Measurements from ENCODE around the gene DLGAP1.
A peak's percentile ranks its signal among the peaks of the same experiment; 100 is the strongest.
"Not testable (repeated sequence)": the region's sequence is repeated elsewhere in the genome, so short reads cannot be mapped to it uniquely, and the experiment has no call there.

The DLGAP1 gene

GRCh38 chr18:4074647-4075046, 380.5 kb downstream of the DLGAP1 start:
- no peak for DNase-seq (ENCODE audit: low spot score)

- DNase-seq (ENCODE audit: low spot score) = no peak
Measured at GRCh38 chr18:4069183-4069582, 385.9 kb downstream of the DLGAP1 start.

- peak; percentile 67 for DNase-seq (ENCODE audit: low spot score)
Measured at GRCh38 chr18:4068552-4069158, 386.5 kb downstream of the DLGAP1 start.

- no peak for DNase-seq (ENCODE audit: low spot score)
Measured at GRCh38 chr18:4063545-4063944, 391.6 kb downstream of the DLGAP1 start.

- DNase-seq (ENCODE audit: low spot score) = no peak
Measured at GRCh38 chr18:4060427-4061281, 394.5 kb downstream of the DLGAP1 start.

- DNase-seq (ENCODE audit: low spot score) = no peak
Measured at GRCh38 chr18:4058179-4058578, 396.9 kb downstream of the DLGAP1 start.

- no peak for DNase-seq (ENCODE audit: low spot score)
Measured at GRCh38 chr18:4040391-4041092, 414.6 kb downstream of the DLGAP1 start.

GRCh38 chr18:4035521-4035920, 419.6 kb downstream of the DLGAP1 start:
- DNase-seq (ENCODE audit: low spot score) = peak; percentile 14

- DNase-seq (ENCODE audit: low spot score) = not testable (repeated sequence)
Measured at GRCh38 chr18:4034815-4035214, 420.3 kb downstream of the DLGAP1 start.

- DNase-seq (ENCODE audit: low spot score) = no peak
Measured at GRCh38 chr18:4026542-4026941, 428.6 kb downstream of the DLGAP1 start.

GRCh38 chr18:4024702-4025101, 430.4 kb downstream of the DLGAP1 start:
- no peak for DNase-seq (ENCODE audit: low spot score)

- not testable (repeated sequence) for DNase-seq (ENCODE audit: low spot score)
Measured at GRCh38 chr18:4022749-4023148, 432.4 kb downstream of the DLGAP1 start.

GRCh38 chr18:4020026-4020425, 435.1 kb downstream of the DLGAP1 start:
- no peak for DNase-seq (ENCODE audit: low spot score)

GRCh38 chr18:4017480-4017879, 437.6 kb downstream of the DLGAP1 start:
- peak; percentile 58 for DNase-seq (ENCODE audit: low spot score)

- no peak for DNase-seq (ENCODE audit: low spot score)
Measured at GRCh38 chr18:4016391-4017049, 438.6 kb downstream of the DLGAP1 start.

GRCh38 chr18:4007846-4008245, 447.3 kb downstream of the DLGAP1 start:
- no peak for DNase-seq (ENCODE audit: low spot score)

GRCh38 chr18:4004183-4004829, 450.8 kb downstream of the DLGAP1 start:
- no peak for DNase-seq (ENCODE audit: low spot score)

- peak; percentile 17 for DNase-seq (ENCODE audit: low spot score)
Measured at GRCh38 chr18:3998698-3999333, 456.3 kb downstream of the DLGAP1 start.

- DNase-seq (ENCODE audit: low spot score) = peak; percentile 32
Measured at GRCh38 chr18:3995476-3996102, 459.5 kb downstream of the DLGAP1 start.

GRCh38 chr18:3993941-3994687, 461.0 kb downstream of the DLGAP1 start:
- no peak for DNase-seq (ENCODE audit: low spot score)

Data from iPS-NIHi11 (cell line).